ENCODE measurements around the gene PRKAR1A. TPM values are rescaled to one million over a fixed set of nuclear protein-coding genes. Genes with fewer than 3 reads are reported as not detected.
A peak's percentile ranks its signal among the peaks of the same experiment; 100 is the strongest.

The PRKAR1A gene
- total RNA-seq, 4 donors from 2014 or later = 63.4 to 197 (median 88.9) TPM

GRCh38 chr17:68595496-68595895, 83.3 kb downstream of the PRKAR1A start:
- no peak overlapping the region for H3K4me3 ChIP-seq
- peaks cover 0 to 10% (median 1%) of the 10 kb centered on the region in 4 donors for H3K4me1 ChIP-seq
- H3K9me3 ChIP-seq = no peaks in the 10 kb centered on the region
- H3K27ac ChIP-seq = no peak overlapping the region
- DNase-seq = no peak
- TF ChIP-seq POLR2A (IDR thresholded peaks at IDR 0.05) (no peak), CTCF (IDR thresholded peaks at IDR 0.05) (no peak)
- no peaks in the 10 kb centered on the region for H3K36me3 ChIP-seq
- H3K27me3 ChIP-seq = peaks cover 0 to 7% of the 10 kb centered on the region in 2 donors

GRCh38 chr17:68595986-68596385, 83.8 kb downstream of the PRKAR1A start:
- DNase-seq = no peak
- Histone ChIP-seq H3K9me3 (no peaks in the 10 kb centered on the region), H3K4me1 (peaks cover 0 to 12% (median 4%) of the 10 kb centered on the region in 4 donors), H3K27me3 (peaks cover 0 to 9% of the 10 kb centered on the region in 2 donors), H3K4me3 (no peak overlapping the region), H3K27ac (no peak overlapping the region), H3K36me3 (no peaks in the 10 kb centered on the region)
- no peak for TF ChIP-seq CTCF (IDR thresholded peaks at IDR 0.05)
- TF ChIP-seq POLR2A (IDR thresholded peaks at IDR 0.05) = no peak

- Histone ChIP-seq H3K27me3 (peaks cover 0 to 14% of the 10 kb centered on the region in 2 donors), H3K36me3 (no peaks in the 10 kb centered on the region), H3K4me1 (peaks cover 0 to 17% (median 5%) of the 10 kb centered on the region in 4 donors), H3K9me3 (no peaks in the 10 kb centered on the region), H3K27ac (no peak overlapping the region), H3K4me3 (no peak overlapping the region)
- no peak for DNase-seq
- TF ChIP-seq POLR2A (IDR thresholded peaks at IDR 0.05) = no peak
- no peak for TF ChIP-seq CTCF (IDR thresholded peaks at IDR 0.05)
Measured at GRCh38 chr17:68596411-68596945, 84.2 kb downstream of the PRKAR1A start.

GRCh38 chr17:68598074-68598473, 85.8 kb downstream of the PRKAR1A start:
- H3K4me3 ChIP-seq = peak overlapping the region in 1 of 4 donors; percentile 16
- peaks cover 0 to 19% of the 10 kb centered on the region in 2 donors for H3K27me3 ChIP-seq
- TF ChIP-seq POLR2A (IDR thresholded peaks at IDR 0.05) = no peak
- TF ChIP-seq CTCF (IDR thresholded peaks at IDR 0.05) = no peak
- no peaks in the 10 kb centered on the region for H3K36me3 ChIP-seq
- peaks cover 0 to 18% (median 5%) of the 10 kb centered on the region in 4 donors for H3K4me1 ChIP-seq
- no peaks in the 10 kb centered on the region for H3K9me3 ChIP-seq
- no peak overlapping the region for H3K27ac ChIP-seq
- no peak for DNase-seq

DNA sequence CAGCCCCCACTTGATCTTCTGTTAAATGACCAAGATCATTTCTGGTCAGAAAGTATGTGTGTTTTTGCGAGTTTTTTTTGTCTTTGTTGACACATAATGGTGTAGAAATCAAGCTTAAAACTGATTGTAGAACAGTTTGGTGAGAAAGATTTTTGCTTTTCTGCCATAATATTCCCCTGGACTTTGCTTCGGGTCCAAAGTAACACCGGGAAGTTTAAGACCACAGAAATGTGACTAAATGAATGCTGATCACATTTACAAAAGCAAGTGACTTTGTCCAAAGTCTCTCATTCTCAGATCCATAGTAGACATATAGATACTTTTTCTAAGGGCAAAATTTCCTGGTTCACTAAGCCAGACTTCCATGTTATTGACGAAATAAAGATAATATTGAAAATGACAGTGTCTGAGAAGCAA, 86.3 kb downstream of the PRKAR1A start:
- Histone ChIP-seq H3K9me3 (no peaks in the 10 kb centered on the region), H3K4me1 (peaks cover 0 to 18% (median 5%) of the 10 kb centered on the region in 4 donors), H3K36me3 (no peaks in the 10 kb centered on the region), H3K27ac (peak overlapping the region in 1 of 4 donors; percentile 59), H3K27me3 (peaks cover 0 to 19% of the 10 kb centered on the region in 2 donors), H3K4me3 (peak overlapping the region in 1 of 4 donors; percentile 16)
- no peak for DNase-seq
- TF ChIP-seq POLR2A (IDR thresholded peaks at IDR 0.05) = no peak
- no peak for TF ChIP-seq CTCF (IDR thresholded peaks at IDR 0.05)

Measured in Peyer's patch (tissue), 4 donors.